C4-2B (cell line): ENCODE data around the gene SMIM5.

Experiments
- CTCF ChIP-seq: fragments of 450-650 bp; conservative IDR thresholded peaks from 2 replicates; pipeline ENCODE4 v1.5.1; 2017; ENCODE audit warnings: mild to moderate bottlenecking
- ZFX ChIP-seq: fragments of 450-650 bp; IDR thresholded peaks from 2 replicates; pipeline ENCODE4 v1.6.1; 2017

GRCh38 chr17:75685499-75685898 is 52.3 kb downstream of the SMIM5 start:
- no peak for TF ChIP-seq CTCF
- TF ChIP-seq ZFX: no peak
